PC-9 (cell line): ENCODE results near the gene KCNIP1.

Source experiments
- CTCF ChIP-seq: fragments of 200-600 bp; sonication (generic); conservative IDR thresholded peaks from 2 replicates; pipeline ENCODE4 v1.6.1; 2017; ENCODE audit warnings: mixed run types, antibody characterized with exemption, mild to moderate bottlenecking, moderate library complexity
- EZH2 ChIP-seq: fragments of 200-600 bp; sonication (generic); IDR thresholded peaks from 2 replicates; pipeline ENCODE4 v1.8.0; 2017; ENCODE audit warnings: antibody characterized with exemption, low read depth

- TF ChIP-seq CTCF (no peak), EZH2 (no peak)
Observed at GRCh38 chr5:170501931-170502330, 1.9 kb upstream of the KCNIP1 start.
